B cell (primary cell): Measurements from ENCODE around the gene PHETA2.

Source experiments
- CTCF ChIP-seq: fragments of 200-600 bp; IDR thresholded peaks from one replicate; pipeline ENCODE4 v1.8.0; 2022; ENCODE audit warnings: antibody characterized with exemption, mild to moderate bottlenecking
- EZH2 ChIP-seq: IDR thresholded peaks from 2 replicates; pipeline ENCODE4 v1.6.1; 2012; ENCODE audit warnings: borderline replicate concordance, low read depth, mild to moderate bottlenecking, moderate library complexity, low read length; ENCODE audit not compliant: insufficient read depth, poor library complexity, severe bottlenecking

GRCh38 chr22:42066937-42067336, 7.1 kb upstream of the PHETA2 start:
- TF ChIP-seq CTCF (no peak), EZH2 (no peak)
